Left renal cortex interstitium (tissue), 4 donors: ENCODE data around the gene TLCD3A. TPM values are rescaled to one million over a fixed set of nuclear protein-coding genes. Genes with fewer than 3 reads are reported as not detected.
"Not testable (repeated sequence)": the region's sequence is repeated elsewhere in the genome, so short reads cannot be mapped to it uniquely, and the experiment has no call there.

ENCODE experiments used
- DNase-seq, 4 donors: peaks; one replicate each; pipeline ENCODE4 v3.0.0-alpha.2; 2013; ENCODE audit warnings: low read depth in 4 of 4, low spot score in 2 of 4, missing footprints in 1 of 4
- polyA plus RNA-seq, 4 donors: library from polyadenylated mRNA; unstranded; fragments of 120-200 nt; gene quantifications; one replicate each; pipeline ENCODE4 v1.2.1, GENCODE V29; 2013; ENCODE audit not compliant: insufficient read length in 4 of 4

TLCD3A gene
- polyA plus RNA-seq, 4 donors, result 21.4 to 29.3 (median 27.1) TPM

- no peak for DNase-seq
Measured at GRCh38 chr17:746783-747629, 14.6 kb downstream of the TLCD3A start.

- not testable (repeated sequence) for DNase-seq
Measured at GRCh38 chr17:748604-749003, 16.2 kb downstream of the TLCD3A start.

GRCh38 chr17:749359-749758, 17.0 kb downstream of the TLCD3A start:
- DNase-seq, result not testable (repeated sequence)

GRCh38 chr17:750431-751037, 18.1 kb downstream of the TLCD3A start:
- DNase-seq, result no peak

GRCh38 chr17:751269-752001, 19.0 kb downstream of the TLCD3A start:
- DNase-seq, result no peak

- DNase-seq, result peak; percentile 80 to 90 (median 84)
Measured at GRCh38 chr17:752002-752619, 19.7 kb downstream of the TLCD3A start, which contains the start of gene GEMIN4. GEMIN4 (minus strand) TSS chr17:752264; CDS start chr17:752142, 122 bp downstream.

GRCh38 chr17:752620-753219, 20.3 kb downstream of the TLCD3A start:
- peak in 1 of 4 donors; percentile 52 for DNase-seq

GRCh38 chr17:753418-753817, 21.0 kb downstream of the TLCD3A start:
- no peak for DNase-seq

- not testable (repeated sequence) for DNase-seq
Measured at GRCh38 chr17:755319-755961, 23.0 kb downstream of the TLCD3A start.

- DNase-seq, result not testable (repeated sequence)
Measured at GRCh38 chr17:756010-756567, 23.7 kb downstream of the TLCD3A start.

GRCh38 chr17:759964-760363, 27.6 kb downstream of the TLCD3A start:
- DNase-seq, result no peak

GRCh38 chr17:760371-760770, 28.0 kb downstream of the TLCD3A start:
- DNase-seq, result no peak

- no peak for DNase-seq
Measured at GRCh38 chr17:767076-767475, 34.7 kb downstream of the TLCD3A start.

GRCh38 chr17:773016-773415, 40.6 kb downstream of the TLCD3A start:
- no peak for DNase-seq

GRCh38 chr17:773467-774312, 41.3 kb downstream of the TLCD3A start:
- DNase-seq, result no peak

- DNase-seq, result no peak
Measured at GRCh38 chr17:774313-774584, 41.9 kb downstream of the TLCD3A start.

- no peak for DNase-seq
Measured at GRCh38 chr17:778096-778495, 45.7 kb downstream of the TLCD3A start.

GRCh38 chr17:781805-782731, 49.7 kb downstream of the TLCD3A start, which contains the start of the genes GLOD4 and MRM3:
GLOD4 (minus strand) TSS chr17:782280; CDS start chr17:782255, 25 bp downstream.
MRM3 (plus strand) TSS chr17:782353; CDS start chr17:782379, 26 bp downstream.
- peak; percentile 76 to 87 (median 80) for DNase-seq
